ENCODE results near the gene PTPRCAP.
A peak's percentile ranks its signal among the peaks of the same experiment; 100 is the strongest.

PTPRCAP gene

GRCh38 chr11:67428052-67429001 is 9.2 kb downstream of the PTPRCAP start, which contains the start of gene RPS6KB2:
RPS6KB2 (plus strand) TSS chr11:67428494; CDS start chr11:67428546, 52 bp downstream.
- no peak for TF ChIP-seq CTCF (IDR thresholded peaks at IDR 0.05; ENCODE audit: borderline replicate concordance, insufficient read depth, low read depth, low read length)
- peak within 1 kb of the TSS; percentile 97 for H3K4me3 ChIP-seq (ENCODE audit: low read depth, low read length)

- H3K4me3 ChIP-seq (ENCODE audit: low read depth, low read length), result peak overlapping the region; percentile 97
Observed at GRCh38 chr11:67427364-67427859, 10.1 kb downstream of the PTPRCAP start.

GRCh38 chr11:67423891-67424613 is 13.4 kb downstream of the PTPRCAP start:
- no peak overlapping the region for H3K4me3 ChIP-seq (ENCODE audit: low read depth, low read length)
- no peak for TF ChIP-seq CTCF (IDR thresholded peaks at IDR 0.05; ENCODE audit: borderline replicate concordance, insufficient read depth, low read depth, low read length)

DNA sequence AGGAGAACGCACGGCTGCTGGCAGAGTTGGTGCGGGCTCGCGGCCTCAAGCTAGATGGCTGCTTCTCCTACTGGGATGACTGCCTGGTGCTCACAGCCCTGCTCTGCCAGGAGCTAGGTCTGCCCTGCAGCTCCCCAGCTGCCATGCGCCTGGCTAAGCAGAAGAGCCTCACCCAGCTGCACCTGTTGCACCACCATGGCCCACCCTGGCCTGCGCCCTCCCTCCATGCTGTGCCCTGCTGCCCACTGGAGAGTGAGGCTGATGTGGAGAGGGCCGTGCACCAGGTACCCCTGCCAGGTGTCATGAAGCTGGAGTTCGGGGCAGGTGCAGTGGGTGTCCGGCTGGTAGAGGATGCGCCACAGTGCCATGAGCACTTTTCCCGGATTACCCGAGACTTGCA is 14.0 kb downstream of the PTPRCAP start:
- TF ChIP-seq CTCF (IDR thresholded peaks at IDR 0.05; ENCODE audit: borderline replicate concordance, insufficient read depth, low read depth, low read length), result no peak
- no peak overlapping the region for H3K4me3 ChIP-seq (ENCODE audit: low read depth, low read length)

GRCh38 chr11:67422891-67423290 is 14.6 kb downstream of the PTPRCAP start:
- H3K4me3 ChIP-seq (ENCODE audit: low read depth, low read length), result no peak overlapping the region
- no peak for TF ChIP-seq CTCF (IDR thresholded peaks at IDR 0.05; ENCODE audit: borderline replicate concordance, insufficient read depth, low read depth, low read length)

DNA sequence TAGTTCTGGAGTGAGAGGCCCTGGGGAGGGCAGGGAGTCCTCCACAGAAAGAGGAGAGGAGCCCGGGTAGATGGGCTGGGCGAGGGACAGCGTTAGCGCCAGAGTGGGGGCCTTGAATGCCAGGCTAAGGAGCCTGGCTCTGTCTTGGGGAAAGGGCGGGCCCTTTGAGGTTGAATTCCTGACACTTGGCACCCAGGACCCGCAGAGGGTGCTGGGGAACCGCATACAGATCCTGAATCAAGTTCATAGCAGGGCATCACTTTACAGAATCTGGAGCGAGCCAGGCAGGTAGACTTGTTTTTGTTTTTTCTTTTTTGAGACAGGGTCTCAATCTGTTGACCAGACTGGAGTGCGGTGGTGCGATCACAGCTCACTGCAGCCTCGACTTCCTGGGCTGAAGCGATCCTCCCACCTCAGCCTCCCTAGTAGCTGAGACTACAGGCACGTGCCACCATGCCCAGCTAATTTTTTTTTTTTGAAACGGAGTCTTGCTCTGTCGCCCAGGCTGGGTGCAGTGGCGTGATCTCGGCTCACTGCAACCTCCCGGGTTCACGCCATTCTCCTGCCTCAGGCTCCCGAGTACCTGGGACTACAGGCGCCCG is 16.0 kb downstream of the PTPRCAP start:
- TF ChIP-seq CTCF (IDR thresholded peaks at IDR 0.05; ENCODE audit: borderline replicate concordance, insufficient read depth, low read depth, low read length), result no peak

More for the DNA sequence above, 16.0 kb downstream of the PTPRCAP start:
- H3K4me3 ChIP-seq (ENCODE audit: low read depth, low read length), result peak overlapping the region; percentile 33
